Measurements from ENCODE around the gene DTNB.

DNA sequence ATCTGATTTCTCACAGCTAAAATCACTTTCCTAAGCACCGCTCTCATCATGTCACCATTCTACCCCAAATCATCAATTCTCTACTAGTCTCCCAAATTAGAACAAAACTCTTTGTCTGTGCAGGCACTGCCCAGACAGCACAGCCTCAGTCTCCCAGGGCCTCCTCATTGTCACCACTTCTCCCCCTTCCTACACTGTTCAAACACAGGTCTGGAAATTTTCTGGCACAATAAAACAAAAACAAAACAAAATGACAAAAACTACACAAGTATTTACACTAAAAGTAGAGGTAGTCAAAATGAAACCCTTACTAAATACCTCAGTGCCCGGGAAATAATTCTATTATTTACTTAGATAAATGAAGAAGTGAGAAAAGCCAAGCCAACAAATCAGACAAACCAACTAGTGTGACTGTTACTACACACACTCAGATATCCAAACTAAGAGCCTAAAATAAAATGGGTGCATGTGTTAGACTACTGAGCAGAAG, 175.4 kb downstream of the DTNB start:
- TF ChIP-seq, protein P1, sequence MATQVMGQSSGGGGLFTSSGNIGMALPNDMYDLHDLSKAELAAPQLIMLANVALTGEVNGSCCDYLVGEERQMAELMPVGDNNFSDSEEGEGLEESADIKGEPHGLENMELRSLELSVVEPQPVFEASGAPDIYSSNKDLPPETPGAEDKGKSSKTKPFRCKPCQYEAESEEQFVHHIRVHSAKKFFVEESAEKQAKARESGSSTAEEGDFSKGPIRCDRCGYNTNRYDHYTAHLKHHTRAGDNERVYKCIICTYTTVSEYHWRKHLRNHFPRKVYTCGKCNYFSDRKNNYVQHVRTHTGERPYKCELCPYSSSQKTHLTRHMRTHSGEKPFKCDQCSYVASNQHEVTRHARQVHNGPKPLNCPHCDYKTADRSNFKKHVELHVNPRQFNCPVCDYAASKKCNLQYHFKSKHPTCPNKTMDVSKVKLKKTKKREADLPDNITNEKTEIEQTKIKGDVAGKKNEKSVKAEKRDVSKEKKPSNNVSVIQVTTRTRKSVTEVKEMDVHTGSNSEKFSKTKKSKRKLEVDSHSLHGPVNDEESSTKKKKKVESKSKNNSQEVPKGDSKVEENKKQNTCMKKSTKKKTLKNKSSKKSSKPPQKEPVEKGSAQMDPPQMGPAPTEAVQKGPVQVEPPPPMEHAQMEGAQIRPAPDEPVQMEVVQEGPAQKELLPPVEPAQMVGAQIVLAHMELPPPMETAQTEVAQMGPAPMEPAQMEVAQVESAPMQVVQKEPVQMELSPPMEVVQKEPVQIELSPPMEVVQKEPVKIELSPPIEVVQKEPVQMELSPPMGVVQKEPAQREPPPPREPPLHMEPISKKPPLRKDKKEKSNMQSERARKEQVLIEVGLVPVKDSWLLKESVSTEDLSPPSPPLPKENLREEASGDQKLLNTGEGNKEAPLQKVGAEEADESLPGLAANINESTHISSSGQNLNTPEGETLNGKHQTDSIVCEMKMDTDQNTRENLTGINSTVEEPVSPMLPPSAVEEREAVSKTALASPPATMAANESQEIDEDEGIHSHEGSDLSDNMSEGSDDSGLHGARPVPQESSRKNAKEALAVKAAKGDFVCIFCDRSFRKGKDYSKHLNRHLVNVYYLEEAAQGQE (IDR thresholded peaks at IDR 0.05; ENCODE audit: borderline replicate concordance): no peak
- no peak for TF ChIP-seq TAF1 (IDR thresholded peaks at IDR 0.05; ENCODE audit: low read depth)
- TF ChIP-seq, protein P2, sequence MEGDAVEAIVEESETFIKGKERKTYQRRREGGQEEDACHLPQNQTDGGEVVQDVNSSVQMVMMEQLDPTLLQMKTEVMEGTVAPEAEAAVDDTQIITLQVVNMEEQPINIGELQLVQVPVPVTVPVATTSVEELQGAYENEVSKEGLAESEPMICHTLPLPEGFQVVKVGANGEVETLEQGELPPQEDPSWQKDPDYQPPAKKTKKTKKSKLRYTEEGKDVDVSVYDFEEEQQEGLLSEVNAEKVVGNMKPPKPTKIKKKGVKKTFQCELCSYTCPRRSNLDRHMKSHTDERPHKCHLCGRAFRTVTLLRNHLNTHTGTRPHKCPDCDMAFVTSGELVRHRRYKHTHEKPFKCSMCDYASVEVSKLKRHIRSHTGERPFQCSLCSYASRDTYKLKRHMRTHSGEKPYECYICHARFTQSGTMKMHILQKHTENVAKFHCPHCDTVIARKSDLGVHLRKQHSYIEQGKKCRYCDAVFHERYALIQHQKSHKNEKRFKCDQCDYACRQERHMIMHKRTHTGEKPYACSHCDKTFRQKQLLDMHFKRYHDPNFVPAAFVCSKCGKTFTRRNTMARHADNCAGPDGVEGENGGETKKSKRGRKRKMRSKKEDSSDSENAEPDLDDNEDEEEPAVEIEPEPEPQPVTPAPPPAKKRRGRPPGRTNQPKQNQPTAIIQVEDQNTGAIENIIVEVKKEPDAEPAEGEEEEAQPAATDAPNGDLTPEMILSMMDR (IDR thresholded peaks at IDR 0.05; ENCODE audit: poor library complexity, severe bottlenecking): no peak
- no peak for TF ChIP-seq POLR2AphosphoS5 (IDR thresholded peaks at IDR 0.05)
- no peak for TF ChIP-seq EZH2 (IDR thresholded peaks at IDR 0.05; ENCODE audit: borderline replicate concordance, insufficient read depth, low read length, poor library complexity, severe bottlenecking)
- TF ChIP-seq EP300 (conservative IDR thresholded peaks at IDR 0.05; ENCODE audit: poor library complexity, severe bottlenecking): no peak
